Measurements from ENCODE around the gene SUPT4H1.
A peak's percentile ranks its signal among the peaks of the same experiment; 100 is the strongest.

SUPT4H1 gene

DNA sequence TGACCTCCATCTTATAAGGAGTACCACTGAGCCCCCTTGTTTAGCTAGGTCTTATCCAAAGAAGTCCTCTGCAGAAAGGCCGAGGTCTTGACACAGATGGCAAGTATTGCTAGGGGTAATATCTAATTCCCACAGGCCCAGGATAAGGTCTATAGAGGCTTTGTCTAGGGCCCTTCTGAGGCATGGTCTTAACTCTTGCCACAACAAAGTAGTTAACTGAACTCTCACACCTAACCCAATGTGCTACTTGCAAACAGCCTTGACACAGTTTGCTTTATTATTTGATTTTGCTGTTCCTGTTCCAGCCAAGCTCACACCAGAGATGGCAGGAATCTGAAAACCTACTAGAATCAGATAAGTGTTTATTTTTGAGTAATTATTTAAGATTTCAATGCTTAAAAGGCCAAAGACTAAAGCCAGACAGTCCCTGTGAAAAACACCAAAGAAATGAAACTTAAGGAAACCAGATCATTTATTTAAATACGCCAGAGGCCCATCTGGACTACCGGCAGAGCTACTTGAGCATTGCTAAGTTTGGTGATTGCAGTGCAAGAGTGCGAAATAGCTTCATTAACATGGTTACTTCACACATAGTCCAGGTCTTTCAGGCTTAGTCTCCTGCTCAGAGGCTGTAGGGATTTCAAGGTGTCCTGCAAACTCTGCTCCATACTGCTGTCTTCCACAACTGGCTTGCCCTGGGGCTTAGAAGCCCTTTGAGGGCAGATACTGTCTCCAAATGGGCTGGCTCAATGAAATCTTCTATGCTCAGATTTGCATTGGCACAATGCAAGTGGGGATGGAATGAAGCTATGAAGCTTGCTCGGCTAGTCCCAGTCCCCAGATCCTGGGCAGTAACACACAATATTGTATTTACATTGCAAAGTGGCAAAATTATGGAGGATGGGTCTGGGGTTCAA is 28.5 kb upstream of the SUPT4H1 start:
- DNase-seq: no peak

GRCh38 chr17:58379511-58379824 is 27.5 kb upstream of the SUPT4H1 start:
- no peak for DNase-seq

- no peak for DNase-seq
These were observed 26.9 kb upstream of the SUPT4H1 start for GRCh38 chr17:58378733-58379510.

DNA sequence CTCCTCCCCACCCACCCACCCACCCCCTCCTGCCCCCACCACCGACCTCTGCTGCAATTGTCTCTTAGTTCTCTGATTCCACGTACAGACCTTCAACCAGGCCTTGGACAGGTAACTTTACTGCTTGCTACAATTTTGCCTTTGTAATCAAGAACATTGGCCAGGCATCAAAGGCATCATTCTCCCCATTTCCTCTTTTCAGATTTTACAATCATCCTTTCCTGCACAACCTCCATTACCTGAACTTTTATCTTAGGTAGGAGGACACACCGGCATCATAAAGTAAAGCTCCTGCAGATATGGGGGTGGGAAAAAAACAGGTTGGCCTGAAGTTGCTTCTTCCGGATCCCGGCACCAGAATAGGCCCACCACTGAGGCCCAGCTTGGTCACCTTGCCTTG is 25.7 kb upstream of the SUPT4H1 start:
- DNase-seq: no peak

GRCh38 chr17:58377093-58377601 is 25.1 kb upstream of the SUPT4H1 start:
- DNase-seq: no peak

GRCh38 chr17:58376472-58377000 is 24.5 kb upstream of the SUPT4H1 start:
- no peak for DNase-seq

GRCh38 chr17:58375811-58376210 is 23.8 kb upstream of the SUPT4H1 start:
- no peak for DNase-seq

DNA sequence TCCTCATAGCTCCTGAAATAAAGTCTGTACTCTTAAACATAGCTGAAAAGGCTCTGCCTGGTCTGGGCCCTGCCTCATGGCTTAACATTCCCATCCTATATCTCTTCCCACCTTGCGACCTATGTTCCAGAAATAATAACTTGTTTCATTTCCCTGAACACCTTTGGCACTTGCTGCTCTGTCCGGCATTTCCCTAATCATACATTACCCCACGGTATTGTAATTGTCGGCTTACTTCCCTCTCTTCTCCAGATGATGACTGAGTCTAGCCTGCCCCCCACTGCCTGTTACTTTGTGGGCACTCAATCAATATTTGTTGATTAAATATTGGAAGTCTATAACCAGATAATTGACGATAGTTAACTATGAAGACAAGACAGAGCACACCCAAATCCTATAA is 23.3 kb upstream of the SUPT4H1 start:
- DNase-seq: no peak

DNA sequence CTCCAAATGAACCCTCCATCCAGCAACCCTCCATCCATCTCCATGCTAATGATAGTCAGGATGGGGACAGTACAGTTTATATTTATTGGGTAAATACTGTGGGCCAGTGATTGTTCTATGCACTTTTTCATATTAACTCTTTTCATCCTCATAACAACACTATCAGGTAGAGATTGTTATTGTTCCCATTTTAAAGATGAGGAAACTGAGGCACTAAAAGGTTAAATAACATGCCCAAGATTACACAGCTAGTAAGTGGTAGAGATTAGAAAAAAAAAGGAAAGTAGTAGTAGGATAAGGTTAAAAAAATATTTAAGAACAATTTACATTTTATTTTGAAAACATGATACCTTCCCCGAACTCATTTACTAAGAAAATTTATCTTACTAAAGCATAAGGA is 21.9 kb upstream of the SUPT4H1 start:
- DNase-seq: no peak

DNA sequence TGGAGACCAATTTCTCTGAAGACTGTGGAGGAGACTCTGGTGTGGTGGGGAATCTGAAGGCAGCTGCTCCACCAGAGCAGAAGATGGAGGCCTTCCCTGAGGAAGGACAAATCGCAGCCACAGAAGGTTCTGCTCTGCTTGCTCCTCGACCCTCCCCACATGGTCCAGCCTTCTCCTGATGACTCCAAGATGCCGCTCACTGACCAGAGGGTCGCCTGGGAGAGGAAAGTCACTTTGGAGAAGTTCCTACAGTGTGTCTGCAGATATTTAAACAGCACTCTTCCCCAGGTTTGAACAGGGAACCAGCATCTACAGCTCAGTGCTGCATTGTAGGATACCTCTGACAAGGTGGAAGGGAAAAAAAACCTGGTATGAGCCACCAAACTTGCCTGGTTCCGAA is 21.0 kb upstream of the SUPT4H1 start:
- no peak for DNase-seq

DNA sequence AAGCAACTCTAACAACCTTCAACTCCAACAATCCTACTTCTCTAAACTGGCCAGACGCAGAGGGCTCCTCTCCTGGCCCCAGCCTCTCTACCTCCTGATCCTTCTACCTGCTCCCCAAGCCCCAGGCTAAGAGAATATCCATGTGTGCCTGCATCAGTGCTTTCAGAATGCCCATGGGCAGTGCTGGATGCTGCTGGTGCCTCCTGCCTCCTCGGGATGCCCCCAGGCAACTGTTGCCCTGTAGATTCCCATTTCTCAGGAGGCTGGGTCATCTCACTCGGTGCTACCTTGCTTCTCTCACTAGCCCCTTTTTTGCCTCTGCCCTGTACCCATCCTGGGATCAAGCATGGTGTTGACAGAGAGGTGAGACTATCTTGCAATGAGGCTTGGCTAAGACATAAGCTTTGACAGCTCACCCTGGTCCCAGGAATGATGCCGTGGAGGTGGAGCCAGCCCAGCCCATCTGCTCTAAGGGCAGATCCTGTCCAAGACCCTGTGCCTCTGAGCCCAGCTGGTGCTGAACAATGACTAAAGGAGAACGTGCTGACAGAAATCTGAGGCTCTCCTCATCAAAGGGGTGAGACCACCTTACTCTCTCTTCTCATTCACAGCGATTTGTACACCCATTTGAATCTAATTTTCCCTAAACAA is 19.4 kb upstream of the SUPT4H1 start:
- peak; percentile 63 for DNase-seq

DNA sequence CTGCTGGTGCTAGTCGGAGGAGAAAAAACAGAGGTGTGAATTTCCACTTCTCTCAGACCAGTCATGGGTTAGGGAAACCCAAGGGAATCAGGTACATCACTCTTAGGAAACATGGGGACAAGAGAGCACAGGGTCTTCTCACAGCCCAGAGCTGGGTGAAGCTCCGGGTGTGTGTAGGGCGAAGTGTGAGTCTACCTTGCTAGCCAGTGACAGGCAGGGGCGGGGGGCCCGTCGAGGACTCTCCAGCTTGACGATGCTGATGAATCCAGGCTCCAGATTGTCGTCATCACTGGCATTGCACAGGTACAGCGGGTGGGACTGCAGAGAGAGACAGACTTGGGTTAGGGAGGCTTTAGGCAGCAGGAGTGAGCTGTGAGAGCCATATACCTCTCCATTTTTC is 18.7 kb upstream of the SUPT4H1 start:
- DNase-seq: no peak

- no peak for DNase-seq
These were observed 18.3 kb upstream of the SUPT4H1 start for GRCh38 chr17:58370309-58370708.

GRCh38 chr17:58369214-58370031 is 17.4 kb upstream of the SUPT4H1 start:
- no peak for DNase-seq

DNA sequence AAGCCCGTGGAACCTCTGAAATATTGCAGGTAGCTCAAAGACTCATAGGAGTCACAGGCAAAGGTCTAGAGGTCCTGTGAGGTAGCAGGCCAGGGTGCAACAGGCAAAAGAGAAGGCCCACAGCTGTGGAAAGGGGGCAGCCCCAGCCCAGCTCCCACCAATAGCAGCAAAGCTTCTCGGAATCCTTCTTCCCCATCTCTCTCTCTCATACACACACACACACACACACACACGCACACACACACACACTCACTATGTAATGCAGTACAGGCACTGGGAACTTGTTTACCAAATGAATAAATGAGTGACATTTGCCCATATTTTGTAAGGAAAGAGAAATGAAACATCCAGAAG is 16.8 kb upstream of the SUPT4H1 start:
- DNase-seq: no peak

DNA sequence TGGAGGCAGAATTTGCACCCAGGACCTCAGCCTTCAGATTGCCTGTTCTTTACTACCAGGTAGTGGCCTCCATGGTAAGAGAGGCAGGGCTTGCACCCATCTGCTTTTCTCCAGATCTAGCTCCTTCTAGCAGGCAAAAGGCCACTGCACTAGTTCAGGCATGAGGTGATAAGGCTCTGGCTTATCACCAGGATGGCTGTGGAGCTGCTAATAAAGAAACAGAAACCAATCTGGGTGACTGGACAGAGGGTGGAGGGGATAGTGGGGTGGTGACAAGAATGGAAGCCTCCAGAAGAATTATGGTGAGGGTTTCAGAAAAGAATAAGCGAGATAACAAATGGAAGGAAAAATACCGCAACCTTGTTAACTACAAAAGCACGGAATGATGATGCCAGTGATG is 15.5 kb upstream of the SUPT4H1 start:
- no peak for DNase-seq

- no peak for DNase-seq
These were observed 14.1 kb upstream of the SUPT4H1 start for GRCh38 chr17:58365980-58366595.

DNA sequence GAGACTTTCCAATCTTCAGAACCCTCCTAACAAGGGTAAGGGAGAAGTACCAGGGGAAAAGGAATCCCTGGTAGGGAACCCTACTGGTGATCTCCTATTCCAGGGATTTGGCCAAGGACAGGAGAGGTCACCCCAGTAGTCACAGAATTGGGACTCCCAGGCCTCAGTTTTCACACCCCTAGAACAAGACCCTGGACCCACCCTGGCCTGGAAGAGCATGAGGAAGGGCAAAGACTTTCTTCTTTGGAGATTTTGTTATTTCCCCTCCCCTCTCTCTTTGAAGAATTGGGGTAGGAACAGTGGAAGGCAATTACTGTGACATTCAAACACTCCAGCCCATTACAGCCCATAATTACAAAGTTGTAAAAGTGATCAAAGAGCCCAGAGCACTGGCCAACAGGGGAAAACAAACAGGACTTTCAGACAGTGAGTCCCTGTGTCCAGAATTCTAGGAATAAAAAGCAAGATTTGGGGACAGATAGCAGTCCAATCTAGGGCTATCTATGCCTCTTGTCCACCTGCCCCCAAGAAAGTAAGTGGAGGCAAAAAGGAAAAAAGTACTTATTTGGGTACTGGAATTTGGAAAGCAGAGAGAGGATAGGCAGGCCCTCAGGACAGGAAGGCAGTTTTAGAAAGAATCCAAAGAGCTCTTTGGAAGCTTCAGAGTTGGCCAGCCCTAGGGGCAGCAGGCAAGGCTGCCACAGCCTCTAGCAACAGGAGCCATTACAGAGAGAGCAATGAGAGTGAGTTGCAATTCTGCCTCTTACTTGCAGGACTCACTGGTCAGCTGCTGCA is 13.4 kb upstream of the SUPT4H1 start:
- no peak for DNase-seq

DNA sequence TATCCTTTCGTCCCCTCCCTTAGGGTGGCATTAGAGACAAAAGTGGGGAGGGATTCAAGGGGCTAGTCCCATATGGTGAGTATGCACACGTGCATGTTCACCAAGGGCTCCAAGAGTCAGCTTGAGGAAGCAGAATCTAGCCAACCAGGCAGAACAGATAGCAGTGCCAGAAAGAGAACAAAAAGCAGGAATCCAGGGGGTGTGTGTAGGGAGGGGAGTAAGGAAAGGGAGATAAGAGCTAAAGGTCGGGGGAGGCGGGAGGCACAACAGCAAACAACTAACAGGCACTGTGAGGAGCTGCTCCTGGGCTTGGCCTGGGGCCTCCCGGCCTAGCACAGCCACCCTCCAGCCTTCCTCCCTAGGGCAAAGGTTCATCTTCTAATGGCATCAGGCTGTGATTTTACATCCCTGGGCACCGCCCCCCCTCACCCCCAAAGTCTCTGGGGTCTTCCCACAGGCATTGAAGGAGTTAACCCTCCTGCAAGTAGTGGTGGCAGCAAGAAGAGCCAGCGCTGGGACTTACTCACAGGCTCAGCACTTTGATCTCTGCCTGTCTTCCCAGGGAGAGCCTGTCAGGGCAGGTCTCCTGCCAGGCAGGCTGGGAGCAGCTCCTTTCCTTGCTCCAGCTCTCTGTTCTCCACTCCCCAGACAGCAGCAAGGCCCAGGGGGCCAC is 12.4 kb upstream of the SUPT4H1 start:
- no peak for DNase-seq

DNA sequence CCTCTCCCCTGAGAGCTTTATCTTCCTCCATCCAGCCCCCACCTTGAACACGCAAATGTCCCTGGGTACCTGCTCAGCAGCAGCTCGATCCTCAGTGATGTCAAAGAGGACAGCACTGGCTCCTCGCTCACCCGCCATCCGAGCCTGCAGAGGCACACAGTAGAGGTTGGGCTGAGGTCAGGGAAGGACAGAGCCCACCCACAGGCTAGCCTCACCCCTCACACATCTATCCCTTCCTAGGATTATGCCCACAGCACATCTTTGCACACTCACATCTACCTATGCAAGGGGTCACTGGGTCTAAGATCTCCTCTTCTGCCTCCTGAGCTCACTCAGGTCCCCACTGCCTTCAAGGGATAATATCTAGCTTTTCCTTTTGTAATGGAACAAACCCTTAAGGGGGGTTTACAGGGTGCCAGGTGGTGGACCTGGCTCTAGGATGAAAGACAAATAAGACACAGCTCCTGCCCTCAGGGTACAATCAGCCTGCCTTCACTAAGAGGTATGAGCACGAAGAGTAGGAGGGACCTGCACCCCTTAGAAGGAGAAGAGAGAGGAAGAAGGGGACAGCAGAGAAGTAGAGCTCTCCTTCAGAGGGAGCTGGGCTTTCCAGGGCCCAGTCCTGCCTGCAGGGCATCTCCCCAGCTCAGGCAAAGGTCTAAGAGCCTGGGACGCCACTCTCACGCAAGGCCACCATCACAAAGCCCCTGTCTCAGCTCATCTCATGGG is 11.6 kb upstream of the SUPT4H1 start:
- DNase-seq: no peak
